LNCAP (cell line): ENCODE results near the gene TIMP3.
A peak's percentile ranks its signal among the peaks of the same experiment; 100 is the strongest.

Experiments
- TF ChIP-seq, protein P1 (sequence below): fragments of 450-650 bp; IDR thresholded peaks from 2 replicates; pipeline ENCODE4 v1.5.1; 2017; ENCODE audit warnings: mild to moderate bottlenecking

TIMP3 gene

DNA sequence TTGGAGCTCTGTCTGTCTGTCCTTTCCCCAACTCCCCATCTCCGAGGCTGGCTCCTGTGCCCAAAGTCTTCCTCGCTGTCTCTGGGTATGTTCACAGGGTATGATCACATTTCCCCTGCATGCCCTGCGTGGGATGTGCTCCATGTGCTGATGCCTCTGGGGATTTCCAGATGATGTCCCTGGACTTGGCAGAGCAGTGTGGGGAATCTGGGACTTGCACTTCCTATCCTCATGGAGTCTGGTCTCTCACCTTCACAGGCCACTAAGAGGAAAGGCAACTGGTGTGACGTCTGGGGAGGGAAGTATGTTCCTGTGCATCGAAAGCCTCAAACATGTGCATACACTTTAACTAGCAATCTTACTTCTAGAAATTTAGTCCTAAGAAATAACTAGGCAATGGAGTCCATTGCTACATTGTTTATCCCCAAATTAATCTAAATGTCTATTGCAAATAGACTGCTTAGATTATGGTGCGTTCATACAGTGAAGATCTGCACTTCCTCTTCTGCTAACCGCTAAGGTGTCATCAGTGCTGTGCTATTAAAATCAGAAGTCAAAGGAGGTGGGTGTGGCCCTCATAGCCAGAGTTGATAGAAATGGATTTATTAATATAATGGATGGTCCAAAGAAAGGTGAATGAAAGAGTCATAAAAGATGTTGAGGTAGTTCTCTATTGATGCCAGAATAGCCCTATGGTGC is 20.8 kb downstream of the TIMP3 start:
- TF ChIP-seq, protein P1, sequence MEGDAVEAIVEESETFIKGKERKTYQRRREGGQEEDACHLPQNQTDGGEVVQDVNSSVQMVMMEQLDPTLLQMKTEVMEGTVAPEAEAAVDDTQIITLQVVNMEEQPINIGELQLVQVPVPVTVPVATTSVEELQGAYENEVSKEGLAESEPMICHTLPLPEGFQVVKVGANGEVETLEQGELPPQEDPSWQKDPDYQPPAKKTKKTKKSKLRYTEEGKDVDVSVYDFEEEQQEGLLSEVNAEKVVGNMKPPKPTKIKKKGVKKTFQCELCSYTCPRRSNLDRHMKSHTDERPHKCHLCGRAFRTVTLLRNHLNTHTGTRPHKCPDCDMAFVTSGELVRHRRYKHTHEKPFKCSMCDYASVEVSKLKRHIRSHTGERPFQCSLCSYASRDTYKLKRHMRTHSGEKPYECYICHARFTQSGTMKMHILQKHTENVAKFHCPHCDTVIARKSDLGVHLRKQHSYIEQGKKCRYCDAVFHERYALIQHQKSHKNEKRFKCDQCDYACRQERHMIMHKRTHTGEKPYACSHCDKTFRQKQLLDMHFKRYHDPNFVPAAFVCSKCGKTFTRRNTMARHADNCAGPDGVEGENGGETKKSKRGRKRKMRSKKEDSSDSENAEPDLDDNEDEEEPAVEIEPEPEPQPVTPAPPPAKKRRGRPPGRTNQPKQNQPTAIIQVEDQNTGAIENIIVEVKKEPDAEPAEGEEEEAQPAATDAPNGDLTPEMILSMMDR, result no peak

DNA sequence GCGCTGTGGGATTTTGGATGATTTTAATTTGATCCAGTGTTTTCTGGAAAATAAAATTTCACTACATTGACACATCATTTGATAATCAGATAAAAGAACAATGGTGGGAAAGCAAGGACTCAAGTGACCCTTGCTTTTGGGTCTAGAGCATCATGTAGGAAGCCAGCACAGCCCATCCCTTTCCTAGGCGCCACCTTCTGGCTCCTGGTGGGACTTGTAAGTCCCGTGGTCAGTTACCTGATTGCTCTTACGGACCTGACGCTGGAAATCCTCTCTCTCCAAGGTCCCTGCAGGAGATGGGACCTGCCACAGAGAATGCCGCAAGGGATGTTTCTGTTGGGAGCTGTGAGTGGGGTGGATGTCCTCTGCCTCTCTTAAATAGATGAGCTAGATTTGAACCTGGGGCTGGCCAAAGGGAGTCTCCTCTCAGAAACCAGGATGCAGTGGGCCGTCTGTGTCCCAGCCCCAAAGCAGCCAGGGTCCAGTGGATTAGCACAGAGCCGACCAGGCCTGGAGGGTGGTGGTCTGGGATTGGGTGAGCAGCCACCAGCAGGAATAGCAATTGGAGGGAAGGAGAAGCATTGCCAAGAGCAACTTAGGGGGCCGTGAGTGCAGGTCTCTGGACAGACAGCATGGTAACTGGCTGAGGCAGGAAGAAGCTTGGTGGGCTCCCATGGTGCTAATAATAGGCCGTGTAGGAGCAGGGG is 21.7 kb downstream of the TIMP3 start:
- TF ChIP-seq, protein P1, result peak; percentile 65

DNA sequence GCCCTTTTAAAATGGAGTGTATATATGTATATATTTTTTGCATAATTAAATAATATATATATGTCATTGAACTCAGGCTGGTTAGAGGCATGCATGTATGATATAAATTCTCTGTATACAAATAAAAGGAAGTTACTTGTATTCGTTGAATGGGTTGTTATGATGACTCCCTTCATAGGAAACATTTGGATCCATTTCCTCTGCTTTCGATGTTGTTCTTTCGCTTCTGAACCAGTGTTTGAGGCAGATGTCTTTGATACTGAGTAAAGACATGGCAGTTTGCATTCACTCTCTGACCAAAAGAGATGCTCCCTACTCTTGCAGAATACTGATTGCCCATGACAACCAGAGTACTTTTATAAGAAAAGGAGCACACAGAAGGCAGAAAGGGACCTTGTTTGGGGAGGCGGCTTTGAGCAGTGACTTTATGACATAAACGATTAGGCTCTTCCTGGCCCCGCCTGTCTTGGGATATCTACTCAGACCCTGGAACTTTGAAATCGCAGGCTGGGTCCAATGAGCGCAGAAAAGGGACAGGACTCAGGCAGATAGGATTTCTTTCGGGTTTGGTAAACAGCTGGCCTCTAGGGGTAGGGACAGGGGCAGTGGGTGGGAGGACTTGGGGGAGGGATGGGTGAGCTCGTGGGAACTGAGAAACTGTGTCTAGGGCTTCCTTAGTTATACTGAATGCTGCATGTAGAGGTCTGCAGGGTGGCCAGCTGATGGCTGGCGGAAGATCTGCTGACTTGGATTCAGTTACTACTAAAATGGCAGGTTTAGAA is 23.2 kb downstream of the TIMP3 start:
- TF ChIP-seq, protein P1, result no peak

DNA sequence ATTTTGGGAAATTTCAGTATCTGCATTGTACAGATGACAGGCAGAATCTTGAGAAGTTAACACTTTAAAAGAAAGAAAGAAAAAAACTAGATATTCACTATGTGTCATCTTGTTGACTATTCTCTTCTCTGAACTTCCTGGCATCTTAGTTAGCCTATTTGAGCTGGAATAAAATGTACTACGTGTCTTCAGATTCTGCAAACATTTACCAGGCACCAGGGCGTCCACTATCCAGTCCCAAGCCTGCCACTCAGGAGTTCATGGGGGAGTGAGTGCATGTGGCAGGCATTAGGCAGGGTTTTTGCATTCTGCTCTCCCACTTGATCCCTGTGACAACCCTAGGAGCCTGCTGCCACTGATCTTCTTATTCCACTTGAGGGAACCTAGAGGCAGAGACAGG is 25.0 kb downstream of the TIMP3 start:
- TF ChIP-seq, protein P1, result no peak

DNA sequence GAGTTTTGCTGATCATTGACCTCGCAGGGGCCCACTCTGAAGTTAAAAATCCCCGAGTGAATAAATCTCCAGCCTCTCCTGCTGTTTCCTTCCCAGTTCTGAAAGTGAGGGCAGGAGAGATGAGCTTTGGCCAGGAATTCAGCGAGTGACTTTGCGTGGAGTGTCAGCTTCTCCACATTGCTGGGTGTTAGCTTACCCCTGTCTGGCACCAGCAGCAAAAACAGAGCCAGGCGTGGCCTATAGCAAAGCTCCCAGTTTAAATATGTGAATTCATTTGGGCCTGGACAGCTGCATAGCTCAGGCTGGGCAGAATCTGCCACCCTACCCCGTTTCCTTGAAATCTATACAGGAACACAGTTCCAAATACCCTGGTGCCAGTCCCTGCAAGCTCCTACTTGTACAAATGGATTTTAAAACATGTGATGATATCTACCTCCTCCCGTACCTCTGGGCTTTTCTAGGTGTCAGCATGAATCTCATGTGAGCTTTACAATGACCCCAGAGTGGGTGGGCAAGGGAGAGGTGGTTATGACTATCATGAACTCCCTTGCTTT is 25.6 kb downstream of the TIMP3 start:
- TF ChIP-seq, protein P1, result no peak

DNA sequence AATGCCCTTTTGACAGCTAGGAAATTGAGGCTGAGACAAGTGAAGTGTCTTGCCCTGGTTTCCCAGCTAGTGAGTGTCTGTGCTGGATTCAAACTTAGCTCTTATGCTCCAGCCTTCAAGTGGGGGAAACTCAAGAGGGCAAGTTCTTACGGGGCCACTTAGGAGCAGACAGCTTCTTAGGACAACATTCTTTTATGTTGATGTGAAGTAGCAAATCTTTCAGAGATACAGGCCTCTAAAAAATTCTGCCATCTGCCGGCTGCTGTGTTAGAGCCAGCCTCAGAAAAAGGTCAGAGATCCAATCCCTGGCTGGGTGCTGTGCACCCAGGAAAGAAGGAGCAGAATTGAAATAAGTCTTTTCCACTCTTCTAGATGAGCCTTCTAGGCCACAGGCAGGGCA is 26.6 kb downstream of the TIMP3 start:
- TF ChIP-seq, protein P1, result no peak

DNA sequence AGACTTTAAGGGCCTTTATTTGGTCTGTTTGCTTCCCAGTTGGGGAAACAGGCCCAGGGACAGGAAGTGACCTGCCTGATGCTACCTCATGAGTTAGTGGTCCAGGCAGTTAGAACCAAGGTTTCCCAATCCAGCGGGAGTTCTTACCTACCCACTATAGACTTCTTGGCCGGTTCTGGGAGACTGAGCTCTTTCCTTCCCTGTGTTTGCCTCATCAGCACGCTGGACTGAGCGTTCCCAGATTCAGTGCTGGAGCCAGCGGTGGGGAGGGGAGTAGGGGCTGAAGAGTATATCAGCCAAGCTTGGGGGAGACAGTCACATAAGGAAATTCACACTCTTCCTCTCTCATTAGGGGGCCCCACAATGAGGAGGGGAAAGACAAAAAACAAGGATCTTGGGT is 27.1 kb downstream of the TIMP3 start:
- TF ChIP-seq, protein P1, result no peak
